HG03108 (cell line): ENCODE results near the gene PERP.

ENCODE experiments used
- ATAC-seq: cut with Tn5 transposase; IDR thresholded peaks from one replicate; pipeline ENCODE4 v1.9.1; 2021; ENCODE audit warnings: moderate library complexity; ENCODE audit not compliant: unreplicated experiment

PERP gene

DNA sequence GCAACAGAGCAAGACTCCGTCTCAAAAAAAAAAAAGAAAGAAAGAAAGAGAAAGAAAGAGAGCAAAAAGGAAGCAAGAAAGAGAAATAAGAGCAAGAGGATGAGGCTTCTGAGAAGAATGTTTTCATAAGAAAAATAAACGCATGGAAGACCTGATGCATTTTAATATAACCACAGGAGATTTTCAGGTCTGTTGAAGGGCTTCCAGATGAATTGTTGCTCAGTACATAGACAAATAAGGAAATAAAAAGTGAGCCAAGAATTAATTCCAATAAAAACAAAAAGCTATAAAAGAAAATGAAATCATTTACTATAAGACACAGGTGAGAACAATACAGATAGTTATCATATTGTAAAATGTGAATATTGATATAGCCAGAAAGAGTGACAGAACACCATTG is 43.5 kb downstream of the PERP start:
- ATAC-seq, result no peak

DNA sequence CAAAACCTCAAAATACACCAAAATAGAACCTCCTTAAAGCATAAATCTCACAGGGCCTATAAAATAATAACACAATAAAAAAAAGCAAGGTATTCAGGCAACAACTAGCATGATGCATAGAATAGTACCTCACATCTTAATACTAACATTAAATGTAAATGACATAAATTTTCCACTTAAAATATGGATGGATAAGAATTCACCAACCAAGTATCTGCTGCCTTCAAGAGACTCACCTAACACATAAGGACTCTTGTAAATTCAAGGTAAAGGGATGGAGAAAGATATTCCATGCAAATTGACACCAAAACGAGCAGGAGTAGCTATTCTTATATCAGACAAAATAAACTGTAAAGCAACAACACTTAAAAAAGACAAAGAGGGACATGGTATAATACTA is 52.2 kb downstream of the PERP start:
- no peak for ATAC-seq

DNA sequence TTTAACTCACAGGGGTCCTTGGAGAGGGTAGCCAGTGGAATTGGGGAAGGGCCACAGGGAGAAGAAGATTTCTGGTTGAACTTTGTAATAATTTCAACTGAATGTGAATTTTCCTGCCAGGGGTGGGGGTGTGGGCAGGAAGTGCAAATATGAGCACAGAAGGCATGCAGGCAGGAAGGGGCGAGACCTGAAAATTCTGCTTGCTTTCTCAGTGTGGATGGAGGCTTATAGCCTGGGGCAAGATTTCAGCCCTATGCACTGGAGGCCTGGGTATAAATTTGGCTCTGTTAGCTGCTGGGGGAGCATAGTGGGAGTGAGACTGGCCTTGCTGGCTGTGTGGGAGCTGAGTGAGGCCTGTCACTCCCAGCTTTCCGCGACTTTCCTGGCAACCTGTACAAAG is 54.4 kb downstream of the PERP start:
- no peak for ATAC-seq

DNA sequence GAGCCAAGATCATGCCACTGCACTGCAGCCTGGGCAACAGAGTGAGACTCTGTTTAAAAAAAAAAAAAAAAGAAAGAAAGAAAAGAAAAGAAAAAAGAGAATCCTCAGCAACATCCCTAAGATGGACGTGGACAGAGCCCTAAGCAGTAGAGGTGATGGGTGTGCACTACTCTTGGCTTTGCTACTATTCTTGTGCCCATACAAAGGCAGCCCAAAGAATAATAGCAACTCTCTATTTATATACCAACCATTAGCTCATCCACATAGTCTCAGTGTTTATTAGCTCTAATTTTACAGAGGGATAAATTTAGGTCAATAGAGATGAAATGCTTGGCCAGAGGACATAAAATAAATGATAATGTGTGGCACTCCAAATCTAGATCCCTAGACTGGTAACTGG is 62.2 kb downstream of the PERP start:
- ATAC-seq, result no peak

DNA sequence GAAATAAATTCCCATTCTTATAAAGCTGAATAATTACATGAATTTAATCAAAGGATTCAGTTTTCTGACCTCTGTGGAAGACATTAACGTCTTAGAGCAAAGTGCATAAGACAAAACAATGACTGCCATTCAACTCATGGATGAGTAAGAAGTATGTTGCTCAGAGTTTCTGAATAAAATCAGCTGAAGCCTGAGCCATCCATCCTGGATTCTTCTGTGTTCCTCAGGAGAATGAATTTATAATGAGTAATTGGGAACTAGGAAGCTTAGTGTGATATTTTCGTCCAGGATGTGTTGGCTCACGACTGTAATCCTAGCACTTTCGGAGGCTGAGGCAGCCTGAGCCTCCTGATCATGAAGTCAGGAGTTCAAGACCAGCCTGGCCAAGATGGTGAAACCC is 62.8 kb downstream of the PERP start:
- no peak for ATAC-seq
